NCI-H524 treated with DMSO at 0.1 percent for 48 hours (cell line): Measurements from ENCODE around the gene TARBP2.
"Not testable (repeated sequence)": the region's sequence is repeated elsewhere in the genome, so short reads cannot be mapped to it uniquely, and the experiment has no call there.

Experiments used
- DNase-seq: peaks from one replicate; lab custom pipeline; 2025; lab: John Stamatoyannopoulos, UW

Gene TARBP2

DNA sequence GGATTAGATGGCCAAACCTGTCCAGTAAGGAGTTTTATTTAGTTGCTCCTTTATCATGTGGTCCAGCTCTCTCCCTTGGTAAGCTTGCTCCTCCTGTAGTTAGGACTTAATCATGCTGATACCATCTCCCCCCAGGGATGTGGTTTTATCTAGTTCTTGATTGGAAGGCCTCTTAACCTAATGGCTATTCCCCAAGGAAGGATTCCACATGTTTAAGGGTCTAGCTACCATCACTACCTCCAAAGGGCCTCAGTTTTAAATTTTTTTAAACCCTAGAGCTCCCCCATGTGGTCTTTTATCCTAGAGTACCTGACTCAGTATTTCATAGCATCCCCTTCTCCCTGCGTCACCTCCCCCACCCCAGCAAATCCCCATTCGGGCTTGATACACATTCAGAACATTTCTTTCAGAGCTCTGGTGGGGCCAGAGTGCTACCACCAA is 24.3 kb upstream of the TARBP2 start:
- DNase-seq, result peak; percentile 28

DNA sequence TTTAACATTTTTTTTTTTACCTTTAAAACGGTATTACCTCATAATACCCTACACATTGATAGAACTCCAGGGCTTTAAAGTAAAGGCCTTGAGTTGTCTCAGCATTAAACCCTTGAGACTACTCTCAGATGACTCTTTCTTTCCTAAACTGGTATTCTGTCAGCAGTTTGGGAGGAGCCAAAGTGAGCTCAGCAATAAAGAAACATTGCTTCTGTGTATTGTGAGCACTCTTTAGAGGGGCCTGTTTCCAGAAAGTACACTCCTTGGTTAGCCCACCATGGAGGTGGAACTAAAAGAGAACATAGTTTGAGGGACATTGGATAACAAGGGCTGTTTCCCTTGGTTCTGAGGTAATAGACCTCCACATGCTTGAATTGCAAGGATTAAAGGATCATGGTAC is 22.2 kb upstream of the TARBP2 start:
- no peak for DNase-seq

GRCh38 chr12:53479331-53479730 is 21.8 kb upstream of the TARBP2 start:
- no peak for DNase-seq

DNA sequence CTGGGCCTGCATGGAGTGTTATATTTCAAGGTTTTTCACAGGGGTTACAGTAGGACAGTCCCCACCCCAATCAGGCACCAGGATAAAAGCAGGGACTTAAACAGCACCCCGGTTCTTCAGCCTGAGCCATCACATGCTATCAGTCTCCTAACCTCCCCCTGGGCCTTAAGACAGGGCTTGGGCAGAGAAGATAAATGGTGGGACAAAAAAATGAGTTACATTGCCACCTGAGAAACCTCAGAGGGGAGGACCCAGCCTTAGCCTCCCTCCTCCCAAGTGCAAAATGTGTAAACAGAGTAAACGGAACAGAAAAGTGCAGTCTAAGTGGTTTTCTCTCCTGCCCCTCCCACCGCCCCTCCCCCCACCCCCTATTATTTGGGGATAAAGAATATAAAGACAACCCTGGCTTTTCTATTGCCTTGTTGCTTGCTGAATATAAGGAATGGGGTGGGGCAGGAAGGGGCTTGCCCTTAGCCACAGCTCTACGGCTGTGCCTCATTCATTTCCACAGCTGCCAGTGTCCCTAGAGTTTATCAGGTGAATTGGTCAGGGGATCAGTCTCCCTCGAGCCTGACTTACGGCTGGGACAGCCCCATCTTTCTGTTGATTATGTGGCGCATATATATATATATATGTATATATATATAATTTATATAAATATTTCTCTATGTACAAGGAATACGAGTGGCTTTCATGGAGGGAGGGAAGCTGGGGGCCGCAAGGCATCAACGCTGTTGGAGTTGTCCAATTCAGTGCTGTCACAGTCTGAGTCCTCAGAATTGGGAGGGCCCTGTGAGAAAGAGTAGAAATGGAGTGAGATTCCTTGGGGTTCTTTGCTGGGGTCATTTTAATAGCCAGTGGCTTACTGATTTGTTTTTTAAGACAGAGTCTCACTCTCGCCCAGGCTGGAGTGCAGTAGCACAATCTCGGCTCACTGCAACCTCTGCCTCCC is 20.3 kb upstream of the TARBP2 start:
- no peak for DNase-seq

- DNase-seq, result not testable (repeated sequence)
Observed at GRCh38 chr12:53481458-53481857, 19.6 kb upstream of the TARBP2 start.

DNA sequence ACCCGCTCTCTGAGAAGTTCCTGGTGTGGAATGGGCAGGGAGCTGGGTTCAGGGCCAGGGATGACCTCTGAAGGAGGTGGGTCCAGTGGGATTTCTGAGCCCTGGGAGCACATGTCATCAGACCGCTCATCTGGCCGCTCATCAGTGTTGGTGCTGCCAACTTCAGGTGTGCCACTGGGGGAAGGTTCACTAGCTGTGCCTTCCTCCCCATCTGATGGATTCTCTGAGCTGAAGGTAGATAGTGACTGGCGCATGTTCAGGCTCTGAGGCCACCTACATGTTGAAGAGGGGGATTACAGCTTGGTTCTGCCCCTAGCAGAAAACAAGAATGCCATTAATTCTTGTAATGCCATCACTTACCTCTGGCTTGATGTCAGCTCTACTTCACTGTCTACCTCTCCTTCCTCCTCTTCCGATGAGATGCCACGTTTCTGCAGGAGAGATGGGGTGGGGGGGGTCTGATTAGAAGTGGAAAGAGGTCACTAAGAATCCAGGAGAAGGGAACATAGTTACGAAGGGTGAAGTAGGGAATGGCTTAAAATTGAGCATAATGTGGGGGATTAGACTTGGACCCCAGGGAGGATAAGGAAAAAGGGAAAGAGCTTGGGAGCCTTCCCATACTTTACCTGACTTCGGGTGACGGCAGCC is 19.0 kb upstream of the TARBP2 start:
- DNase-seq, result no peak

- DNase-seq, result no peak
Observed at GRCh38 chr12:53482626-53483168, 18.4 kb upstream of the TARBP2 start.

- no peak for DNase-seq
Observed at GRCh38 chr12:53483225-53483978, 17.7 kb upstream of the TARBP2 start.

DNA sequence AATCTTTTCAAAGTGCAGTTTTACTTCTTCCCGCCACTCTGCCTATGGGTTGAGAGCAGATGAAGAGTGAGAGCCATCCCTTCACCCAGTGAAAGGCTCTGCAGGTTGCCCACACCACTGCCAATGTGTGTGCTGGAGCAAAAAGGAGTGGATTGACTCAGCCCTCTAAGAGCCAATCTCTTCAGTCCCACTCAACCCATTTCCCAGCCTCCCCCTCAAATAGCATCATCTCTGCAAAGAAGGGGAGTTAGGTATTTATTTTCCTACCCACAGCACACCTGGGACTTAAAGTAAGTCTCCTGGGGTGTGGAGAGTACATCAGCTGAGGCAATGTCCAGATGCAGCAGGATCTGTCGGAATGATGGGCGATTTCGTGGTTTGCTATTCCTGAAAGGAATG is 17.1 kb upstream of the TARBP2 start:
- DNase-seq, result no peak

DNA sequence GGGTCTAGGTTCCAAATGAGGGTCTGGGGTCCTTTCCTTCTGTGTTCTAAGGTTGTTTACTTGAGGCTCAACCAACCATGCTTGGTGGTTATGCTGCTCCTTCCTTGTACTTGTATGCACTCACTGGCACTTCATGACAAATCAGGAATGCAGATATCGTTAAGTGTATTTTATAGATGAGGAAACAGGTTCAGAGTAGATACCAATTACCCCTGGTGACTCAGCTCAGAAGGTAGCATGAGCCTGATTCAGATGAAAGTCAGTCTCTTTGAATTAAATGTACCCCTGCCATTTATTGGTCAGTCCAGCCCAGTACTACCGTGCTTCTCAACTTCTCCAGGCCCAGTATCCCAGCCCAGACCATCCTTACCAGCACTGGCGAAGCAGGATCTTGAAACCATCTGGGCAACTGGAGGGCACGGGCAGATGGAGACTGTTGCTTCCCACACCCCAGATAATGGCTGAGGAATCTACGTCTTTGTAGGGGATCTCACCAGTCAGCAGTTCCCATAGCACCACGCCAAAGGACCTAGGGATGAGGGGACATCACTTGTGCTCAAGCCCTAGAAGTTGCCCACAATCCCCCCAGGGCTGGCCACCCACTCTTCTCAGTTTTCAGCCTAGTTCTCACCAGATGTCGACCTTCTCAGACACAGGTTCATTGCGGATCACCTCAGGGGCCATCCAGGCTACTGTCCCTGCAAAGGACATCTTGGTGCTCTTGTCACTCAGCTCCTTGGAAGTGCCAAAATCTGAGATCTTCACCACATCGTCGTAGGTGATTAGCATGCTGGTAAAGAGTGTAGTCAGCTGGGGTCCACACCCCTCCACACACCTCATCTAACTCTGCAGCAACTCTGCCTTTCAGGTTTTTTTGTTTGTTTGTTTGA is 16.2 kb upstream of the TARBP2 start:
- no peak for DNase-seq

DNA sequence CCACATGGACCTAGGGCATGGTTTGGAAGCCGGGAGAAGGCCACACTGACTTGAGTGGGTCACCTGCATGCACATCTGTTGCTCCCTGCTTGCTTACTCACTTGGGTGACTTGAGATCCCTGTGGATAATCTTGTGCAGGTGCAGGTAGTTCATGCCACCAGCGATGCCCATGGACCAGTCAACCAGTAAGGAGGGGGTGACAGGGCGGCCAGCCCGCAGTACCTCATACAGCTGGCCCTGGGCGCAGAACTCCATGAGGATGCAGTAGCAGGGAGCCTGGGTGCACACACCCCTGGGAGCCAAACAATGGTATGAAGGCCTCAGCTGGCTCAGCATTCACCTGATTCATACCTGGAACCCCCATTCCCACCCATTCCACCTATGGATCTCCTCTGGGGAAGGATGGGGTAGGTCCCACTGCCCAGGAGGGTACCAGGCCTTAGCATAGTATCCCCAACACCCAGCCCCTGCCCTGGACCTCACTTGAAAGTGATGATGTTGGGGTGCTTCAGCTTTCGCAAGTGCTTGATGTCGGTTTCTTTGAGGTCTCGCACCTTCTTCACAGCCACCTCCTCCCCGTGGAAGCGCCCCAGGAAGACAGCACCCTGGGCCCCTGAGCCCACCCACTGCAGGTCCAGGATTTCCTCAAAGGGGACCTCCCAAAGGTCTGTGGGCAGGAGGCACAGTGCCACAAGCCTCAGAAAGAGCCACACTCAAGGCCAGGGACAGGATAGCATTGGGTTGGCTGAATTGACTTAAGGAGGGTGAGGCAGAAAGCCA is 14.9 kb upstream of the TARBP2 start:
- DNase-seq, result no peak

DNA sequence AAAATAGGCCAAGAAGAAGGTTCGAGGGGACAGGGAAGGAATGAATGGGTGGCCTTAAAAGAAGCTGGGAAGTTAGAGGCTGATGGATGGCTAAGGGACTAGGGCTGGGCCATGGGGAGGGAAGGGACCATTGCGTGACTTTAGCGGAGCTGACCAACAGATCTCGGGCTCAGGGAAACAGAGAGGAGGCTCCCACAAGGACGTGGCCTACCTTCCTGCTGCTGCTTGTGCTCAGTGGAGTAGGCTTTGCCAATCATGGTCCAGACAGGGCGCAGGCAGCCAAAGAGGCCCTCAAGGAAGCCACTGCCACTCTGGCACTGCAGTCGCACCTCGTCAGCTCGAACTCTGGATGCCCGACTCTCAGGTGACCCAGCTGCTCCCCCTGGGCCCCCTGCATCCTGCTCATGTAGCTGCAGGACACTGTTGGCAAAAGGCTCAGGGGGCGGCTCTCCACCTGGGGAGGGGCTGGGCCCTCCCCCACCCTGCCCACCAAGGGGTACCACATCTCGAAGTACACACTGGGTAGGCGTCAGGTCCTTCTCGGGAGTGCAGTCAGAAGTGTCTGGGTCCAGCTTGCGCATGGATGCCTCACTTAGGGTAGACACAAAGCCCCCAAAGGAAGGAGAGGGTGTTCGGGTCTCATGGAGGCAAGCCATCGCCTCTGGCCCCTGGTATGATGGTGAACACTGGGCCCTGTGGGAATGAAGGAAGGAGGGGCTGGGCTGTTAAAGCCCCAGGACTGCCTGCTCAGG is 14.2 kb upstream of the TARBP2 start:
- no peak for DNase-seq

DNA sequence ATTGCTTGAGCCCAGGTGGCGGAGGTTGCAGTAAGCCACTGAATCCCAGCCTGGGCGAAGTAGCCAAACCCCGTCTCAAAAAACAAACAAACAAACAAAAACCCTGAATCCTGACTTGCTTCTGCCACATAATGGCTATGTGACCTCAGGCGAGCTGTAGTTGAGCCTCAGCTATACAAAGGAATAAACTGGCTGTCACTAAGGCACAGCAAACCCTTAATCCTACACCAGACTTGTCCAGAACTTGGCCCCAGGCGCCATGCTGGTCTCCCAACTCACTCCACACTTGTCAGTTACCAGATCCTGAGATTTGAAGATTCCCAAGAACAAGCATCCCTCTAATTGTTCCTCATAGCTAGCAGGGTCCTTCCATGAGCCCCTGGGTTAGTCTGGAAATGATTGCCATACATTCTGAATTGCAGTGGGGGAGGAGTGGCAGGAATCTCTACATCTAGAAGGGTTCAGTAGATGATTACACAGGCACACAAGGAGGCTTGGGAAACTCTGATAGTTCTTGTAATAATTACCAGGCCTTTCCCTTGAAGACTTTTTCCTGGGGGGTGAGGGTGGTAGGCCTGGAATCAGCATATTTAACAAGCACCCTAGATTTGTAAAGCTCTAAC is 11.7 kb upstream of the TARBP2 start:
- DNase-seq, result no peak

DNA sequence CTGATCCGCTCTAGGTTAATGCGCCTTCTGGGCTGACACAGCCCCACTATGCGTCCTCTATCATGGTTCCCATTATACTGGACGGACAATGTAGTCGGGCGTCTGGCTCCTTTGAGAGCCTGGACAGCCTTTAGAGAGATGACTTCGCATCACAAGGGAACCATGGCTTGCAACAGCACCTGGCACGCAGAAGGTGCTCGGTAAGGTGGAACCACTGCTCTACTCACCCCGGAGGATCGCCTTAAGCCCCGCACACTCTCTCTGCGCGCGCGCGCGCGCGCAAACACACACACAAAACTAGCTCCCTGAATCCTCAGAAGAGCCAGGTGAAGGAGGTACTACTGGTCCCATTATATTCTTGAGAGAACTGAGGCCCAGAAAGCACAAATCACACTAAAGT is 8.9 kb upstream of the TARBP2 start:
- DNase-seq, result no peak

DNA sequence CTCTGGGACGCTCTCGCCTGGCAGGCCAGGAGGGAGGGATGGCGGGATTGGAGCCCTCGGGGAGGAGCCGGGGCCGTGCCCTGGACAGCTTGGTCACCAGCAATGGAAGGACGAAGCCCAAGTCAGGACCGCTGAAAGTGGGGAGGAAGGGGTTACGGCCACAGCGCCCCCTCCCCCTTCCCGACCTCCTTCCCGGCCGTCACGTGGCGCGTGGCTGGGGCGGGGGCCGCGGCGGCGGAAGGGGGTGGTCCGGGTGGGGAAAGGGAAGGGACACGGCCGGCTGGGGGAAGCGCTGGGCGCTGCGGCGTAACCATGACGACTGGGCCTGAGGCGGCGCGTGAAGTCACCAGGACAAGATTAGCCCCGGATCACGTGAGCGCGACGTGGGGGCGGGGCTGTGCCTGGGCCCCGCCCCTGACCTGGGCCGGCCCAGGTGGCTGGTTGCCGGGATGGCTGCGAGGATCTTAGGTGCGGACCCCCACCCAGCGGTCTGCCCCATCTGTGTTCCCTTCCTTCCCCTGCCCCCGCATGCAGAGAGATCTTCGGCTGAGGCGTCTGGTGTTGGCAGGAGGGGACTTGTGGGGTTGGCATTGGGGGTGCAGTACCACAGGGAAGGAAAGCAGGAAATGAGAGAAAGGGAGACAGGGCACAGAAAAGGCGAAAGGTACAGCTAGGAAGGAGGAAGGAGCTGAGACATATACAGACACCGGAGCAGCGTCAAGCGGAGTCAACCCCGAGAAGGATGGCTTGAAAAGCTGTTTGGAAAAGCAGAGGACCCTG is 8.1 kb upstream of the TARBP2 start:
- peak; percentile 69 for DNase-seq

DNA sequence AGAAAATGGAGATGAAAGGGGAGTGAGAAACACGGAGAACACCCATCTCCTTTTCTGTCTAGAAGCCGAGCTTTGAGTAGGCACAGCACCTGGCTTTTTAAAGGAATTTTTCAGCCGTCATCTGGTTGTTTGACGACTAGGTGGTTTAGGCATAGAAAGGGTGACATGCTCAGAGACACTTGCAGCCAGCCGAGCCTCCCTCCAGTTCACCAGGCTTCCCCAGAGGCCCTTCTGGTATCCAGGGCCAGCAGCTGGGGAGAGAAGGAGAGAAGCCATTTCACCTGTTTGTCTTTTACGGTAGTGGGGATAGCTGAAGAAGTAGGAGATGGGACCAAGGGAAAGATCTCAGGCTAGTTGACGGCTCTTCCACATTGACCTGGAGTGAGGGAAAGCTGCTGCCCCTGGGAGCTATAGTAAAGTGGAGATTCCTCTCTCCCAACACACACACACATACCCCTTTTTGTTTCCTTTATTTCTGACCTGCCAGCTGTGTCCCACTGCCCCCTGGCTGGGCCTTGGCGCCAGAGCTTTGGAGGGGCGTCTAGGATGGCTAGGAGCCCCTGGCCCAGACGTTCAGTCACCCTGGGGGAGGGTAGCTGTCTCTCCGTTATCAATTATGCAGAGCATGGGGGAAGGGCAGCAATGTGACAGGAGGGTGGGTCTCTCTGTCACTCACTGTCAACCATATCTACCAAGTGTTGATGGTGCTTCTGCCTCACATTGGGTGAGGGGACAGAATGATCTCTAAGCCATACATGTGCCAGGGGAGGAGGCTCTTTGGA is 7.3 kb upstream of the TARBP2 start:
- DNase-seq, result no peak

DNA sequence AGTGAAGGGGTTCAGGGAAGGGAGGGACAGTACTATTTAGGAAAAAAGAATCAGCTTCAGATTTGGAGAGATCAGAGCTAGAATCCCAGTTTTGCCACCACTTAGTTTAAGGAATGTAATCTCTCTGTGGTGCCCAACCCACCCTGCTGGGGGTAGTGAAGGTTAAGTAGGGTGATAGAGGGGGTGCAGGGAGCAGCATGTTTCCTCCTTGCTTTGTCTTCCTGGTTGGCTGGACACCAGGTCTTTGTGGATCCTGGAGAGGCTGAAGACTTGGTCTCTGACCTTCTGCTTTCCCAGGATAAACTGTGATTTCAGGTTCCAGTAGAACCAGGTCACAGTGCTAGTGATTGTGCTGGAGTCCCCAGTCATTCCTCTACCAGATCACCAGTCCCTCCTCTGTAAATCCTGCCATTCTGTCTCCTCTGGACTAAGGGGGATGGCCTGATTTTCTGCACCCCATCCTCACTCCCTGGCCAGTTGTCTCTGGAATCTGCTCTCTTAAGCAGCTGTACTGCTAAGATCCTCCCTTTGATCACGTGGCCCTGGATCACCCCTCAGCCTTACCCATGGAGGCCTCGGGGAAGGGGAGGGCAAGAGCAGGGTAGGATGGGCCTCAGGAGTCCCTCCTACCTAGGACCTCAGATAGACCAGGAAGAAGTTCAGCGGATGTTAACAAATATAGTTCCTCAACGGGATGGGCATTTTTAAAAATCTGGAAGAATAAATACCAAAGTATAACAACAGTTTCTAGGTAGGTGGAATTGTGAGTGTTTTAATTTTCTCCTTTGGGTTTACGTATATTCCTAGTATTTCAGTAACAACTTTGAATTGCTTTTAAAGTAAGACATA is 5.0 kb upstream of the TARBP2 start:
- no peak for DNase-seq
